ENCODE data around the gene MAPKBP1.

- TF ChIP-seq ATF3 (IDR thresholded peaks at IDR 0.05; ENCODE audit: insufficient read depth, low read depth, low read length) (no peak), YY1 (IDR thresholded peaks at IDR 0.05; ENCODE audit: low read depth, low read length) (no peak), CTCF (IDR thresholded peaks at IDR 0.05; ENCODE audit: control extremely low read depth in 1 of 3, insufficient read depth in 1 of 3, low read depth in 1 of 3, low read length in 3 of 3) (no peak), TEAD4 (IDR thresholded peaks at IDR 0.05; ENCODE audit: low read depth, low read length) (no peak), SIN3A (conservative IDR thresholded peaks at IDR 0.05 in 1 of 2, IDR thresholded peaks at IDR 0.05 in 1 of 2; ENCODE audit: low read depth in 1 of 2, low read length in 2 of 2) (no peak), CBX8 (IDR thresholded peaks at IDR 0.05; ENCODE audit: borderline replicate concordance, low read depth, low read length) (no peak), POLR2AphosphoS5 (IDR thresholded peaks at IDR 0.05; ENCODE audit: low read depth, low read length) (no peak), RNF2 (IDR thresholded peaks at IDR 0.05; ENCODE audit: borderline replicate concordance, low read depth, low read length, missing control alignments, poor library complexity, severe bottlenecking) (no peak), RAD21 (IDR thresholded peaks at IDR 0.05 in 1 of 2, conservative IDR thresholded peaks at IDR 0.05 in 1 of 2; ENCODE audit: low read depth in 2 of 2, low read length in 2 of 2) (no peak), POLR2A (IDR thresholded peaks at IDR 0.05; ENCODE audit: control extremely low read depth in 1 of 2, low read depth in 2 of 2, low read length in 2 of 2) (no peak)
These were observed 70.5 kb downstream of the MAPKBP1 start for GRCh38 chr15:41844814-41845213.

Data from H1 (cell line).